ENCODE results near the gene ADIPOR2. TPM values are rescaled to one million over a fixed set of nuclear protein-coding genes. Genes with fewer than 3 reads are reported as not detected.
"Not testable (repeated sequence)": the region's sequence is repeated elsewhere in the genome, so short reads cannot be mapped to it uniquely, and the experiment has no call there.

ADIPOR2 gene
- total RNA-seq, 1 donor from 2014 or later, result 38.4 TPM

DNA sequence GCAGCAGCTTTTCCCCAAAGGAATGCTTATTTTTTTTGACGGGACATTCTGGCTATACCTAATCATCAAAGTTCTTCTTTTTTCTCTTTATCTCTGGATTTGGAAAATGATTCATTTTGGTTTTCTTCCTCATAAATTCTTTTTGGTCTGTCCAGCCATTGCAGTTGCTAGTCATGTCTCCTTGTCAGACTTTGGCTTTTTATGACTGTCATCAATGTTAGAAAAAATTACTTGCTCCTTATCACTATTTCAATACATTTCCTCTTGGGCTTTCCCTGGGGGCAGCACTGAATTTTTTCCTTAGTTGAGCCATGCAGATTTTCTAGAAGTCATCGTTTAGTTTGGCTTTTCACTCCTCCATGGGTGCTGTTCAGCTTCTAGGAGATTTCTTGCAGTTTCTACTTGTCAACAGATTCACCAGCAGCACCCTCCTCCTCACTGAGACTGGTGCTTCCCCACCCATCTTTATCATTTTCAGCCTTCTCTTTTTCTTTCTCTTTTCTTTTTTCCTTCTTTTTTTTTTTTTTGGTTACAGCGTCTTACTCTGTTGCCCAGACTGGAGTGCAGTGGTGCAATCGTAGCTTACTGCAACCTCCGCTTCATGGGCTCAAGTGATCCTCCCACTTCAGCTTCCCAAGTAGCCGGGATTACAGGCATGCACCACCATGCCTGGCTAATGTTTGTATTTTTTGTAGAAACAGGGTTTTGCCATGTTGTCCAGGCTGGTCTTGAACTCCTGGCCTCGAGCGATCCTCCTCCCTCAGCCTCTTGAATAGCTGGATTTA is 5.2 kb downstream of the ADIPOR2 start:
- DNase-seq (ENCODE audit: missing footprints), result no peak
- intact Hi-C loops (cut with DNase I), result no loop called here
- no peak for ATAC-seq

DNA sequence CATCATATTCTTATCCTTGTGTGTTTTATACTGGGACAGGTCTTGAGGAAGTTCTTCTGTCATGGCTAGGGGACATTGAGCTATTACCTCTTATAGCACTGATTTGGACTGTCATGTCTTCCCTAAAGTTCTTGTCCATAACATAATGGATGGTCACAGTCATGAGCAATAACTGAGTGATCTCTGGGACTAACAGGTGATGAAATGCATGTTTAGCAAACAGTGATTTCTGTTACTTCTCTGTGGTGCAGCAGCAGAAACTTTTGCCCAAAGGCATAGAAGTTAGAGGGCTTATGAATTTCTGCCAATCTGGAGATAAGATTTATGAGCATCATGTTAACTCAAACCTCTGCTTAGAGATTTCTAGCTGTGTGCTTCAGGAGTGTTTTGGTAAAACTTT is 5.9 kb downstream of the ADIPOR2 start:
- intact Hi-C loops (cut with DNase I), result no loop called here
- DNase-seq (ENCODE audit: missing footprints) (no peak), ATAC-seq (no peak)

DNA sequence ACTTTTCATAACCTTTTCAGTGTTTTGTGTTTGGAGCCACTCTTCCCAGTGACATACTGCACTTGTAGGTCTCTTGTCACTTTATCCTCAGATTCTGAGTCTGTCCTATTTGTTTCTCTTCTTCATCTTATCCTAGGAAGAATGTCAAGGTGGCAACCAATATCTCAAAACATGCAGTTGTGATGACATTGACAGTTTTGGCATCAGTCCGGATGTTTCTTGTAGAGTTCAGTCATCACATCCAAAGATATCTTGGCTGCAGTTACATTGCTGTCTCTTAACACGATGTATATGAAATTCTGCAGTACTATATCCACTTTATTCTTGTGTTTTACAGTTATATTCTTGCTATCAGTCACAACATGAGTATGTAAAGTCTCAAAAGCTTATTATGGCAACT is 6.4 kb downstream of the ADIPOR2 start:
- ATAC-seq, result no peak
- intact Hi-C loops (cut with DNase I), result no loop called here

DNA sequence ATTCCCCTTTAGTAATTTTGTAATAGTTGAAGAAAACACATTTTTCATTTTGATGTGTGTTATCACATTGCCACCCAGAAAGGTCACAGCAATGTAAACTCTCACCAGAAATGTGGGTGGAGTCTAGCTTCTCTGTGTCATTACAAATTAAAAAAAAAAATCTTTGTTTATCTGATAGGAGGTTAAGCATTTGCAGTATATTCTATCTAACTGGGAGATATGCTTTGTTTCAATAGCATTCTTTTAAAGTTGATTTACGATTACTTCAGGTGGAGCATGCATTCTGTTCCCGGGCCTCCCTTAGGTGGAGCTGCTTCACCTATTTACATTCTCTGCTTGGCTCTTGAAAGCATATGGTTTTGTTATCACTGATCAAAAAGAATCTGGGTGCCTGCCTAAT is 7.8 kb downstream of the ADIPOR2 start:
- intact Hi-C loops (cut with DNase I), result no loop called here
- DNase-seq (ENCODE audit: missing footprints), result no peak
- no peak for ATAC-seq

More for the DNA sequence above, 6.4 kb downstream of the ADIPOR2 start:
- no peak for DNase-seq (ENCODE audit: missing footprints)

DNA sequence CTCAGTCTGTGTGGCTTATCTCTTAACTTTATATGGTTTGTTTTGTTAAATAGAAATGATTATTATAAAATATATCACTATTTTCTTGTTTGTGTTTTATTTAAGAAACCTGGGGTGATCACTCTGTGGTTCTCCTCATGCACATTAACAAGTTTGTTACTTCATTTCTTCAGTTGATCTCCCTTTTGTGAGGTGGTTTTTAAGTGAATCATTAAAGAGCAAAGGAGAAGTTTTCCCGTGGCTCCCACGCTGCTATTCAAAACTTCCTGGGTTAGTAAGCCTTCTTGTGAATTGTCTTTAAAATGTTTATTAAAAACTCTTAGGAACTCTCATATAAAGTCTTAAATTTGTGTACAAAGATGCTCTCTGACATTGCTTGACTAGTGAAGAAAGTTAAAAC is 11.8 kb downstream of the ADIPOR2 start:
- ATAC-seq (no peak), DNase-seq (ENCODE audit: missing footprints) (no peak)
- intact Hi-C loops (cut with DNase I), result no loop called here

DNA sequence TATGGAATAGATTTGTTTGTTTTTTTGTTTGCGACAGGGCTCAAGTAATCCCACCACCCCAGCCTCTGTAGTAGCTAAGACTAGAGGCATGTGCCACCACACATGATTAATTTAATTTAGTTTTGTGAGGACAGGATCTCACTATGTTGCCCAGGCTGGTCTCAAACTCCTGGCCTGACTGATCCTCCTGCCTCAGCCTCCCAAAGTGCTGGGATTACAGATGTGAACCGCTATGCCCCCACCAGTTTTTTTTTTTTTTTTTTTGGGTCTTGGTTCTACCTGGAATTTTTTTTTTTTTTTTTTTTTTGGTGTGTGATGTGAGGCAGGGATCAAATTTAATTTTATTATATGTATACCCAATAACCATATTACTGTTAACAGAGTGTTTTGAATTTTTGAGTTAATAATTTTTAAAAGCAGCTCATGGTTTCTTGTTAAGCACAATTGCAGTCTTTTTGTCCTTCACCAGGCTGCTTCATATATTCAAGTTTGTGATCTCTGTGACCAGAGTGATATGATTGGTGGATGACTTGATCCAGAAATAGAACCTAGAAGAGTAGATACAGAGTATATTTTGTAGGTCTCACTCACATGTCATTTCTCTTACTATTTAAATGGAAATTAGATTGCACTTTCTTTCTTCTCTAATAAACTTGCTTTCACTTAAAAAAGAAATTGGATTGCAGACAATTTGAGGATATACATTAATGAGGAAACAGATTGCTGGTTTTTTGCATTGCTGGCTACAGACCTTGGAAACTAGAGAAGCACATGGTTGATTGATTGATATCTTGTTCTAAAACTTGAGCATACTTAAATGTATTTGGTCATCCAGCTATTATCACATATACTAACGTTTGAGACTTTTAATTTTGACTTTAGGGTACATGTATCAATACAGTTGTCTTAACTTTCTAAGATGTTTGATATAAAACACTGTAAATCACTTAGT is 13.2 kb downstream of the ADIPOR2 start:
- no peak for ATAC-seq
- intact Hi-C loops (cut with DNase I), result no loop called here
- DNase-seq (ENCODE audit: missing footprints), result no peak

DNA sequence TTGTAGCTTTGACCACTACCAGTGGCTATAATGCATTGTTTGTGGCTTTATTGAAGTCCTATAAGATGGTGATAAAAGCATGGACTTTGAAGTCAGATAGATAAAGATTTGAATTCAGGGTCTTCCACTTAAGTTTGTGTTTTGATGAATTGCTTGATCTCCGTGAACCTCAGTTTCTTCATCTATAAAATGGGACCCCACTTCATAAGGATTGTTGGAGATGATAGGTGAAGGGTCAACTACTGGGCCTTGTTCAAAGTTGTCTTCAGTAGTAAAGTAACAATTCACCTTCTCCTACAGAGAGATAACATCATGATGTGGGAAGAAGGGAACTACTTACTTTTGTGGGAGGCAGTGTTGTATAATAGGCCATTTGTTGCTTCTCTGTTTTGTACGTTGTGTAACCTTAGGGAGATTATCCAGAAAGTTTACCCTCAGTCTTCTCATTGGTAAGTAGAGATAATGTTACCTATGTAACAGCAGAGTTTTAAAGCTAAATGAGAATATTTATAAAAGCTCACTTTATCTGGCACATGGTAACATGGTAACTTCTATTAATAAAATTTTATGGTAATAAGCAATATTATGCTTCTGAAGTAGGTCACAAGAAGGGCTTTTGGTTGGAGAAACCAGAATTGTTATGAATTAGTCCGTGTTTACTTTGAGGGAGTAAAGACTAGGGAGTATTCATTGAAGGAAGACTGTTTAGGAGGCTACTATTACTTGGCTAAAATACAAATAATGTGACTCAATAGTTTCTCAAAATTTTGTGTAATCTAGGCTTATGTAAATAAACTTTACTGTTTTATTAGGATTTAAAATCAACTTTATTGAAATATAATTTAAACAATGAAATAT is 15.1 kb downstream of the ADIPOR2 start:
- intact Hi-C loops (cut with DNase I), result loop anchor here (5.0 kb wide), 1 partner anchor 71 kb away; no protein-coding TSS in a partner anchor
- ATAC-seq (no peak), DNase-seq (ENCODE audit: missing footprints) (no peak)

DNA sequence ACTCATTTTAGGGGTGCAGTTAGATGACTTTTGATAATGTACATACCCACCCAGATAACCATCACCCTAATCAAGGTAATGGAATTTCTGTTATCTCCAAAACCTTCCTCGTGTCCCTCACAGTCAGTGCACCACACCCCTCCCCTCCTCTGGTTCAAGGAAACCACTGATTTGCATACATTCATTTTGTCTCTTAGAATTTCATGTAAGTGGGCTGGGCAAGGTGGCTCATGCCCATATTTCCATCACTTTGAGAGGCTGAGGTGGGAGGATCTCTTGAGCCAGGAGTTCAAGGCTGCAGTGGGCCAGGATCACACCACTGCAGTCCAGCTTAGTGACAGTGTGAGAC is 15.7 kb downstream of the ADIPOR2 start:
- ATAC-seq (no peak), DNase-seq (ENCODE audit: missing footprints) (no peak)
- intact Hi-C loops (cut with DNase I), result loop anchor here (5.0 kb wide), 1 partner anchor 71 kb away; no protein-coding TSS in a partner anchor

DNA sequence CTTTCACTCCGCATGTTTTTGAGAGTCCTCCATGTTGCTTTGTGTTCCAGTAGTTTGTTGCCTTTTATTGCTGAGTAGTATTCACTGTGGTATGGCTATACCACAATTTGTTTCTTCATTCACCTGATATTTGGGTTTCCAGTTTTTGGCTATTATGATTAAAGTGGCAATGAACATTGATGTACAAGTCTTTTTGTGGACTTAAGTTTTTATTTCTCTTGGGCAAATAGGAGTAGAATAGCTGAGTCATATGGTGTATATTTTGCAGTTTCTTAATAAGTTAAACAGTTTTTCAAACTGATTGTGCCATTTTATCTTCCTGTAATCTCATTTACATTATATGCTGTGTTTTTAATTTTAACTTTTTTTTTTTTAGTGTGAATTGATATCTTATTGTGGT is 16.2 kb downstream of the ADIPOR2 start:
- no peak for DNase-seq (ENCODE audit: missing footprints)
- intact Hi-C loops (cut with DNase I), result loop anchor here (5.0 kb wide), 1 partner anchor 70 kb away; no protein-coding TSS in a partner anchor
- ATAC-seq, result no peak

DNA sequence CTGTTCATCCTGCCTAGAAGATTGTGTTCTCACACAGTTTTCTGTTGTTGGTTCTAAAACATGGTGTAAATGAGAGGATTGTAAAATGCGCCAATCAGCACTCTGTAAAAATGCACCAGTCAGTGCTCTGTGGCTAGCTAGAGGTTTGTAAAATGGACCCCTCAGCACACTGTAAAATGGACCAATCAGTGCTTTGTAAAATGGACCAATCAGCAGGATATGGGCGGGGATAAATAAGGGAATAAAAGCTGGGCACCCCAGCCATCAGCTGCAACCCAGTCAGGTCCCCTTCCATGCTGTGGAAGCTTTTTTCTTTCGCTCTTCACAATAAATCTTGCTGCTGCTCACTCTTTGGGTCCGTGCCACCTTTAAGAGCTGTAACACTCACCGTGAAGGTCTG is 19.1 kb downstream of the ADIPOR2 start:
- intact Hi-C loops (cut with DNase I), result loop anchor here (5.0 kb wide), 1 partner anchor 67 kb away; no protein-coding TSS in a partner anchor
- not testable (repeated sequence) for DNase-seq (ENCODE audit: missing footprints); ATAC-seq

DNA sequence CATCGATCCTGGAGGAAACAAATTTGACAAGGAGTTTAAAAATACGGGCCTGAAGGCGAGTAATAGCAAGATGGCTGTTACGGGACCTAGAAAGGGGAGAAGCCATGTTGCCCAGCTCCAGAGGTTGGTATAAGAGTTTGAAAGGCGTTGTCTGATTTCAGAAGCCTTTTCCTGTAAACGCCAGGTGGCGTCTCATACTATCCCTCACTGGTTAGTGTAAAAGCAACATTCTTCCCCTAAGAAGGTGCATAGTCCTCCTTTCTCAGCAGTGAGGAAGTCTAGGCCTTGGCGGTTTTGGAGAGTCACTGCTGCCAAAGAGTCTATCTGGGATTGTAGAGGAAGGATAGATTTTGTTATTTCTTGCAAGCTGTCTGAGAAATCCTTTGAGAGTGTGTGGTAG is 20.0 kb downstream of the ADIPOR2 start:
- ATAC-seq; DNase-seq (ENCODE audit: missing footprints); intact Hi-C loops (cut with DNase I): not testable (repeated sequence)

DNA sequence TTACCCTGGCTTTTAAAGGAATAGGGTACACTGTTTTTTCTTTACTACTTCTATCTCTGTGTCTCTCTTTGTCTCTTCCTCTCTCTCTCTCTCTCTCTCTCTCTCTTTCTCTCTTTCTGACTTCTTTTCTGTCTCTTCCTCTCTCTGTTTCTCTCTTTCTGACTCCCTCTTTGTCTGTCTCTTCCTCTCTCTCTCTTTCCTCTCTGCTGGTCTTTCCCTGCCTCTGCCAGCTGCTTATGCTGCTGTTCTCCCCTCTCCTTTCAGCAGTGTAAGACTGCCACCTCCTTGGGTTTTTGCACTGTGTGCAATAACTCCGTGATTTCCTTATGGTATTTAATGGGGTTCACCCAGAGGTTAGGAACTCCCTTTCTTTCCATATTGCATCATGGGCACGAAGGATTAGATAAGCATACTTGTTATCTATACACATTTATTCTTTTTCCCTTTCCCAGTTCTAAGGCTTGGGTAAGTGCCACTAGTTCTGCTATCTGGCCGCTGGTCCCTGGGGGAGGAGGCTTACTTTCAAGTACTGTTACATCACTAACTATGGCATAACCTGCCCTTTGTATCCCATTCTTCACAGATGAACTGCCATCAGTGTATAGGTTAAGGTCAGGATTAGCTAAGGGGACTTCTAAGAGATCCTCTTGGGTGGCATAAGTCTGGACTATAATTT is 20.8 kb downstream of the ADIPOR2 start:
- intact Hi-C loops (cut with DNase I); DNase-seq (ENCODE audit: missing footprints); ATAC-seq: not testable (repeated sequence)

DNA sequence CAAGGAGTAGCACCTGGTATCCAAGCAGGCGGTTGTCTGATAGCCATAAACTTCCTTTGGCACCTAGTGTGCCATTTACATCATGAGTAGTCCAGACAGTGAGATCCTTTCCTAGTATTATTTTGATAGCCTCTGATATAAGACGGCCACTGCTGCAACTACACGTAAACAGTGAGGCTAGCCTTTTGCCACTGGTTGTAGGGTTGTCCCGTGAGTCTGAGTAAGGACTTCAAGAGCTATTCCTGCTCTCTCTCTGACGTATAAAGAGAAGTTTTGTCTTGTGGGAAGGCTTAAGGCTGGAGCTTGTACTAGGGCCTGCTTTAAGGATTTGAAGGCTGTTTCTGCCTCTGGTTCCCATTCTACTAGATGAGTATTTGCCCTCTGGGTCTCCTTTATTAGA is 21.4 kb downstream of the ADIPOR2 start:
- intact Hi-C loops (cut with DNase I); ATAC-seq; DNase-seq (ENCODE audit: missing footprints): not testable (repeated sequence)

DNA sequence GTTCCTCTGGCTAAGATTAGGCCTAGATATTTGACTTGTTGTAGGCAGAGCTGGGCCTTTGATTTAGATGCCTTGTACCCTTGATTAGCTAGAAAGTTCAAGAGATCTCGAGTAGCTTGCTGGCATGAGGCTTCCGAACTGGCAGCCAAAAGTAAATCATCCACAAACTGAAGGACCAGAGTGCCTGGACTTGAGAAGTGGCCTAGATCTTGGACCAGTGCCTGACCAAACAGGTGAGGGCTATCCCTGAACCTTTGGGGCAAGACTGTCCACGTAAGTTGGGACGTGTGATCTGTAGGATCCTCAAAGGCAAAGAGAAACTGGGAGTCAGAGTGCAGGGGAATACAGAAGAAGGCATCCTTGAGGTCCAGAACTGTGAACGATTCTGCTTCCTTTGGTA is 22.0 kb downstream of the ADIPOR2 start:
- intact Hi-C loops (cut with DNase I); DNase-seq (ENCODE audit: missing footprints); ATAC-seq: not testable (repeated sequence)

DNA sequence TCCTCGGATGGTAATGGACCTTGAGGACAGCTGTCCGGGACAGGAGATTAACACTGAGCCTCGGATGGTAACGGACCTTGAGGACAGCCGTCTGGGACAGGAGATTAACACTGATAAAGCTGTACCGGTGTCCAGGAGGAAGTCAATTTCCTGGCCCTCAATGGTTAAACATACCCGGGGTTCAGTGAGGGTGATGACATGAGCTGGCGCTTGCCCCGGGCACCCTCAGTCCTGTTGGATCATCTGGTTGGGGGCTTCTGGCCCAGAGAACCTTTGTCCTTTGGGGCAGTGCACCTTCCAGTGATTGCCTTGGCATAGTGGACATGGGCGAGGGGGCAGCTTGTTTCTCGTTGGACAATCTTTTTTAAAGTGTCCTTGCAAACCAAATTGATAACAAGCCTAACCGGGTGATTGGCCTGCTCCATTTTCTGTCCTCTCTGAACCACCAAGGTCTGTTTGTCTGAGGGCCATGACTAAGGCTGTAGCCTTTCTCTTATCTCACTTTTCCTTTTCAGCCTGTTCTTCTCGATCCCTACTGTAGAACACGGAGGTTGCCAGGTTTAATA is 23.0 kb downstream of the ADIPOR2 start:
- intact Hi-C loops (cut with DNase I); DNase-seq (ENCODE audit: missing footprints); ATAC-seq: not testable (repeated sequence)

DNA sequence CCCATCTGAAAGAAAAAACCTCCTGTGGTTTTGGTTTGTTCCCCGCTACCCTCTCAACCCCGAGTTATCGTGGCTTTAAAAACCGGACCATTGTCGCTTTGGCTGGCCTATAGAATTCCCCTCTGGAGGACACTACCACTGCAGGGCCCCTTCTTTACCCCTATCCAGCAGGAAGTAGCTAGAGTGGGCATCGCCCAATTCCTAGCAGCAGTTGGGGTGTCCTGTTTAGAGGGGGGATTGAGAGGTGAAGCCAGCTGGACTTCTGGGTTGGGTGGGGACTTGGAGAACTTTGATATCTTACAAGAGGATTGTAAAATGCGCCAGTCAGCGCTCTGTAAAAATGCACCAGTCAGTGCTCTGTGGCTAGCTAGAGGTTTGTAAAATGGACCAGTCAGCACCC is 24.6 kb downstream of the ADIPOR2 start:
- DNase-seq (ENCODE audit: missing footprints); ATAC-seq; intact Hi-C loops (cut with DNase I): not testable (repeated sequence)

DNA sequence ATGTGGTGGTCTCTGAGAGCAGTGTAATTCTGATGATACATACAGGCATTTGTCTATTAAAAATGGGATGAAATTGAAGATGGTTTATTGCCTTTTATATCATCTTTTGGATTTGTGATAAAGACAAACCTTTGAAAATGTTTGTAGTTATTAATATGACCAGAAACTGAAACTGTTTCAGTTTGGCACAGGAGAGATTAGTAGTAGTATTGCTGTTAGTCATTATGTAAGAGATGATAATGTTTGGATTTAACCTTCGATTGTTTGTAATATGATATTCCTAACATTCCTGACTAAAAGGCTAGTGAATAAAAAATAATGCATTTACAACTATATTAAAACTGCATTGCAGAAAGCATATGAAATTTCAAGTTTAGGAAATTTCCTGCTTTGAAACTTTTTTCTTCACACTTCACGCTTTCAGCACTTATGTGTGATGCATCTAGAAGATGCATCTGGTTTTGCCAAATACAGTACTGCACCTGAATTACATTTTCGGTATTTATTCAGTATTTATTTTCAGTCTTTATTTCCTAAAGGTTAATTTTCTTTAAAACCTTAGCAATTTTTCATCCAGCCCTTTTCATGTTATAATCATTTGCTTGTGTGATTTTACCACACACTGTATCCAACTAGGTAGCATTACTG is 25.5 kb downstream of the ADIPOR2 start:
- no peak for ATAC-seq
- intact Hi-C loops (cut with DNase I), result no loop called here
- DNase-seq (ENCODE audit: missing footprints), result no peak

All from Right ventricle myocardium inferior (tissue), 1 donor.